Panc1 (cell line): ENCODE results near the gene DLG3.

Source experiments
- CTCF ChIP-seq: fragments of 450-650 bp; IDR thresholded peaks from 2 replicates; pipeline ENCODE4 v1.5.1; 2017; ENCODE audit warnings: mild to moderate bottlenecking
- POLR2AphosphoS5 ChIP-seq: IDR thresholded peaks from 2 replicates; pipeline ENCODE4 v1.6.1; 2012; ENCODE audit warnings: mild to moderate bottlenecking, low read depth, low read length, moderate library complexity
- REST ChIP-seq, 2 experiments: IDR thresholded peaks; 2 replicates each; pipeline ENCODE4 v1.6.1; 2011 to 2012; ENCODE audit warnings: low read depth in 2 of 2, control low read depth in 1 of 2, low read length in 1 of 2, mild to moderate bottlenecking in 1 of 2, moderate library complexity in 1 of 2; ENCODE audit not compliant: insufficient read depth in 1 of 2
- TCF7L2 ChIP-seq: IDR thresholded peaks from 2 replicates; pipeline ENCODE4 v1.6.1; 2011; ENCODE audit warnings: mild to moderate bottlenecking, low read depth, low read length, inconsistent platforms

GRCh38 chrX:70453024-70453618 is 8.5 kb downstream of the DLG3 start:
- TF ChIP-seq POLR2AphosphoS5 (no peak), CTCF (no peak), REST (IDR thresholded peaks at IDR 0.05; ENCODE audit: insufficient read depth in 1 of 2, low read depth in 2 of 2, low read length in 1 of 2) (no peak), TCF7L2 (no peak)
